ENCODE measurements around the gene ABCA5. TPM values are rescaled to one million over a fixed set of nuclear protein-coding genes. Genes with fewer than 3 reads are reported as not detected.

Gene ABCA5, protein sequence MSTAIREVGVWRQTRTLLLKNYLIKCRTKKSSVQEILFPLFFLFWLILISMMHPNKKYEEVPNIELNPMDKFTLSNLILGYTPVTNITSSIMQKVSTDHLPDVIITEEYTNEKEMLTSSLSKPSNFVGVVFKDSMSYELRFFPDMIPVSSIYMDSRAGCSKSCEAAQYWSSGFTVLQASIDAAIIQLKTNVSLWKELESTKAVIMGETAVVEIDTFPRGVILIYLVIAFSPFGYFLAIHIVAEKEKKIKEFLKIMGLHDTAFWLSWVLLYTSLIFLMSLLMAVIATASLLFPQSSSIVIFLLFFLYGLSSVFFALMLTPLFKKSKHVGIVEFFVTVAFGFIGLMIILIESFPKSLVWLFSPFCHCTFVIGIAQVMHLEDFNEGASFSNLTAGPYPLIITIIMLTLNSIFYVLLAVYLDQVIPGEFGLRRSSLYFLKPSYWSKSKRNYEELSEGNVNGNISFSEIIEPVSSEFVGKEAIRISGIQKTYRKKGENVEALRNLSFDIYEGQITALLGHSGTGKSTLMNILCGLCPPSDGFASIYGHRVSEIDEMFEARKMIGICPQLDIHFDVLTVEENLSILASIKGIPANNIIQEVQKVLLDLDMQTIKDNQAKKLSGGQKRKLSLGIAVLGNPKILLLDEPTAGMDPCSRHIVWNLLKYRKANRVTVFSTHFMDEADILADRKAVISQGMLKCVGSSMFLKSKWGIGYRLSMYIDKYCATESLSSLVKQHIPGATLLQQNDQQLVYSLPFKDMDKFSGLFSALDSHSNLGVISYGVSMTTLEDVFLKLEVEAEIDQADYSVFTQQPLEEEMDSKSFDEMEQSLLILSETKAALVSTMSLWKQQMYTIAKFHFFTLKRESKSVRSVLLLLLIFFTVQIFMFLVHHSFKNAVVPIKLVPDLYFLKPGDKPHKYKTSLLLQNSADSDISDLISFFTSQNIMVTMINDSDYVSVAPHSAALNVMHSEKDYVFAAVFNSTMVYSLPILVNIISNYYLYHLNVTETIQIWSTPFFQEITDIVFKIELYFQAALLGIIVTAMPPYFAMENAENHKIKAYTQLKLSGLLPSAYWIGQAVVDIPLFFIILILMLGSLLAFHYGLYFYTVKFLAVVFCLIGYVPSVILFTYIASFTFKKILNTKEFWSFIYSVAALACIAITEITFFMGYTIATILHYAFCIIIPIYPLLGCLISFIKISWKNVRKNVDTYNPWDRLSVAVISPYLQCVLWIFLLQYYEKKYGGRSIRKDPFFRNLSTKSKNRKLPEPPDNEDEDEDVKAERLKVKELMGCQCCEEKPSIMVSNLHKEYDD (N-terminal part only)
- total RNA-seq = 11.6 and 15.6 TPM in 2 replicates

DNA sequence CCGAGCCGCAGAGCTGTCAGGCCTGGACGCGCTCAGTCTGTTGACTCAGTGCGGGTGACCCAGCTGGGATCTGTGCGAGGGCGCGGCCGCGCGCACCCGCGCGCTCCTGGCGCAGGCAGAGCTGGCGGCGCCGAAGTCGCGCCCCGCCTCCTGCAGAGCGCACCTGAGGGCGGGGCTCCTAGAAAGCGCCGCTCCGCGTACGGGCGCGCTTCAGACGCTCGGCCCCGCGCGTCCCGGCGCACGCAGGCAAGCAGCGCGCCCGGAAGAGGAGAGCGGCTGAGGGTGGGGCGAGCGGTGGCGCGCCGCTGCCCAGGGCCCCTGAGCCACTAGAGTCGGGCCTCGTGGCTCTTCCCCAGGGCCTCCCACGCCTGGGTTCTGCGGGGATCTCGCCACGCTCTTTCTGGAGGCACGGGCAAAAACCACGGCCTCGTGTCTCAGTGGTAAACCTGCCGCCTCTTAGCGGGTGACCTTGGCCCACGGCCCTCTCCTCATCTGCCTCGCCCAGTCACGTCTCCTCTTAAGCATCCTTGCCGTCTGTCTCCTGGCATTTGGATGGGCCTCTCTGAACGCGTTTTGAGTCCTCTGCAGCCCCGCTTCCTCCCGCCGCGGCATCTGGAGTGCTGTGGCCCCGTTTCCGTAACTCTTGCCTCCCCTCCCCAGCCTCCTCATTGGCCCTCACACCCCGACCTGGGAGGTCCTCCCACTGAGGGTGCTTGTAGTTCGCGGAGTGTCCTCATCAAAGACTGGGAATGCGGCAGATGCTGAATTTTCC lies at the start of gene ABCA5:
Gene ABCA5, minus strand, starts transcription at position 74 of the 772 bp plus-strand sequence. CDS start 12,718 bp downstream, outside the sequence.

DNA sequence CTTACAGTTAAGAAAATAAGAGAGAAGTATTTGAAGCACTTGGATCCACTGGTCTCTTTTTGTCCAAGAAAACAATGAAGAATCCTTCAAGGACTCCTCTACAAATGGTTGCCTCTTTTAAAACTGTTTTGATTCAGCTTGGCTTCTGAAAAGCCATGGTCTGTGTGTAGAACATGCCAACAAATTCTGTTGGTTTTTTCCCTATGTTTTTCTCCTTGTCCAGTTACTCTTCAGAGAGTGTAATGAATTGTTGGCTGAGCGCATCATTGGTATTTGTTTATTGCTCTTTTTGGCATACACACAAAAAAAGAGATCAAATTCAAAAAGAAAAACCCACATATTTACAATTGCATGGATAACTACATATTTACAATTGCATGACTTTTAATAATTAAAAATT lies 98.4 kb downstream of the ABCA5 start, which contains the start of gene ABCA10:
Gene ABCA10, minus strand, starts transcription at position 249 of the 400 bp plus-strand sequence. CDS start 3,466 bp downstream, outside the sequence.

Other genes starting within 250 kb of the ABCA5 start
- gene ABCA6, start 185.2 kb downstream of the ABCA5 start, total RNA-seq = 7.9 and 9.7 TPM in 2 replicates
- 0.44 and 1.00 TPM in 2 replicates for gene ABCA10, start 98.3 kb downstream of the ABCA5 start, total RNA-seq
- gene MAP2K6, start 87.6 kb upstream of the ABCA5 start, total RNA-seq = 0.87 and 1.2 TPM in 2 replicates